ENCODE measurements around the gene AP1G2.

Gene AP1G2

GRCh38 chr14:23566778-23567185 lies 809 bp downstream of the AP1G2 start:
- FAIRE-seq (peak; percentile 41), DNase-seq (ENCODE audit: insufficient read length, low spot score) (no peak)
- no peak for TF ChIP-seq TAF1 (IDR thresholded peaks at IDR 0.05; ENCODE audit: low read depth, low read length)
- TF ChIP-seq SPI1 (IDR thresholded peaks at IDR 0.05; ENCODE audit: low read depth, low read length), result no peak
- no peak for TF ChIP-seq POU2F2 (IDR thresholded peaks at IDR 0.05; ENCODE audit: low read depth, low read length)
- no peak for TF ChIP-seq PAX5 (IDR thresholded peaks at IDR 0.05; ENCODE audit: insufficient read depth, low read length, severe bottlenecking)

- no peak for DNase-seq (ENCODE audit: insufficient read length, low spot score)
- TF ChIP-seq TAF1 (IDR thresholded peaks at IDR 0.05; ENCODE audit: low read depth, low read length) (no peak), POU2F2 (IDR thresholded peaks at IDR 0.05; ENCODE audit: low read depth, low read length) (no peak), POLR2A (IDR thresholded peaks at IDR 0.05; ENCODE audit: low read depth, low read length) (no peak), PAX5 (IDR thresholded peaks at IDR 0.05; ENCODE audit: insufficient read depth, low read length, severe bottlenecking) (no peak), POLR2AphosphoS5 (IDR thresholded peaks at IDR 0.05; ENCODE audit: low read depth, low read length) (no peak), SPI1 (IDR thresholded peaks at IDR 0.05; ENCODE audit: low read depth, low read length) (no peak)
- FAIRE-seq, result no peak
Observed at GRCh38 chr14:23566112-23566777, 1.3 kb downstream of the AP1G2 start.

- TF ChIP-seq SPI1 (IDR thresholded peaks at IDR 0.05; ENCODE audit: low read depth, low read length) (no peak), PAX5 (IDR thresholded peaks at IDR 0.05; ENCODE audit: insufficient read depth, low read length, severe bottlenecking) (no peak), TAF1 (IDR thresholded peaks at IDR 0.05; ENCODE audit: low read depth, low read length) (no peak), POLR2AphosphoS5 (IDR thresholded peaks at IDR 0.05; ENCODE audit: low read depth, low read length) (no peak), POLR2A (IDR thresholded peaks at IDR 0.05; ENCODE audit: low read depth, low read length) (no peak), POU2F2 (IDR thresholded peaks at IDR 0.05; ENCODE audit: low read depth, low read length) (no peak)
- FAIRE-seq (no peak), DNase-seq (ENCODE audit: insufficient read length, low spot score) (no peak)
Observed at GRCh38 chr14:23565626-23566025, 2.0 kb downstream of the AP1G2 start.

GRCh38 chr14:23564876-23565275 lies 2.7 kb downstream of the AP1G2 start:
- FAIRE-seq (no peak), DNase-seq (ENCODE audit: insufficient read length, low spot score) (no peak)
- TF ChIP-seq POU2F2 (IDR thresholded peaks at IDR 0.05; ENCODE audit: low read depth, low read length) (no peak), POLR2A (IDR thresholded peaks at IDR 0.05; ENCODE audit: low read depth, low read length) (no peak), PAX5 (IDR thresholded peaks at IDR 0.05; ENCODE audit: insufficient read depth, low read length, severe bottlenecking) (no peak)

GRCh38 chr14:23564181-23564812 lies 3.3 kb downstream of the AP1G2 start:
- DNase-seq (ENCODE audit: insufficient read length, low spot score), result no peak
- no peak for TF ChIP-seq POU2F2 (IDR thresholded peaks at IDR 0.05; ENCODE audit: low read depth, low read length)
- FAIRE-seq, result no peak

- TF ChIP-seq POU2F2 (IDR thresholded peaks at IDR 0.05; ENCODE audit: low read depth, low read length) (no peak), PAX5 (IDR thresholded peaks at IDR 0.05; ENCODE audit: insufficient read depth, low read length, severe bottlenecking) (no peak), TAF1 (IDR thresholded peaks at IDR 0.05; ENCODE audit: low read depth, low read length) (no peak), POLR2A (IDR thresholded peaks at IDR 0.05; ENCODE audit: low read depth, low read length) (no peak), SPI1 (IDR thresholded peaks at IDR 0.05; ENCODE audit: low read depth, low read length) (no peak), POLR2AphosphoS5 (IDR thresholded peaks at IDR 0.05; ENCODE audit: low read depth, low read length) (no peak)
- FAIRE-seq, result no peak
- no peak for DNase-seq (ENCODE audit: insufficient read length, low spot score)
Observed at GRCh38 chr14:23563473-23564180, 4.0 kb downstream of the AP1G2 start.

- TF ChIP-seq POLR2A (IDR thresholded peaks at IDR 0.05; ENCODE audit: low read depth, low read length) (no peak), PAX5 (IDR thresholded peaks at IDR 0.05; ENCODE audit: insufficient read depth, low read length, severe bottlenecking) (no peak), POLR2AphosphoS5 (IDR thresholded peaks at IDR 0.05; ENCODE audit: low read depth, low read length) (no peak), POU2F2 (IDR thresholded peaks at IDR 0.05; ENCODE audit: low read depth, low read length) (no peak), TAF1 (IDR thresholded peaks at IDR 0.05; ENCODE audit: low read depth, low read length) (no peak), SPI1 (IDR thresholded peaks at IDR 0.05; ENCODE audit: low read depth, low read length) (no peak)
- DNase-seq (ENCODE audit: insufficient read length, low spot score) (no peak), FAIRE-seq (peak; percentile 62)
Observed at GRCh38 chr14:23562822-23563472, 4.6 kb downstream of the AP1G2 start.

GRCh38 chr14:23561873-23562821 lies 5.4 kb downstream of the AP1G2 start:
- TF ChIP-seq TAF1 (IDR thresholded peaks at IDR 0.05; ENCODE audit: low read depth, low read length) (no peak), POLR2A (IDR thresholded peaks at IDR 0.05; ENCODE audit: low read depth, low read length) (no peak), POLR2AphosphoS5 (IDR thresholded peaks at IDR 0.05; ENCODE audit: low read depth, low read length) (no peak)
- no peak for DNase-seq (ENCODE audit: insufficient read length, low spot score)
- FAIRE-seq, result no peak

GRCh38 chr14:23561259-23561658 lies 6.3 kb downstream of the AP1G2 start:
- no peak for TF ChIP-seq PAX5 (IDR thresholded peaks at IDR 0.05; ENCODE audit: insufficient read depth, low read length, severe bottlenecking)
- no peak for TF ChIP-seq SPI1 (IDR thresholded peaks at IDR 0.05; ENCODE audit: low read depth, low read length)
- TF ChIP-seq POLR2A (IDR thresholded peaks at IDR 0.05; ENCODE audit: low read depth, low read length), result no peak
- TF ChIP-seq POLR2AphosphoS5 (IDR thresholded peaks at IDR 0.05; ENCODE audit: low read depth, low read length), result no peak
- no peak for TF ChIP-seq TAF1 (IDR thresholded peaks at IDR 0.05; ENCODE audit: low read depth, low read length)
- no peak for TF ChIP-seq POU2F2 (IDR thresholded peaks at IDR 0.05; ENCODE audit: low read depth, low read length)

More at GRCh38 chr14:23561259-23561658, 6.3 kb downstream of the AP1G2 start:
- no peak for FAIRE-seq
- no peak for DNase-seq (ENCODE audit: insufficient read length, low spot score)

Measured in GM12891 (cell line).